Psoas muscle (tissue), 8 donors: Measurements from ENCODE around the gene DEDD. TPM values are rescaled to one million over a fixed set of nuclear protein-coding genes. Genes with fewer than 3 reads are reported as not detected.

Experiments used
- ATAC-seq, 4 donors: fragments of 200-7000 bp; cut with Tn5 transposase; one replicate each; pipeline ENCODE4 v1.9.1; 2020; ENCODE audit warnings: moderate library complexity in 3 of 4, mild to moderate bottlenecking in 2 of 4
- DNase-seq, 2 donors: peaks; one replicate each; pipeline ENCODE4 v3.0.0-alpha.2; 2020
- H3K27ac ChIP-seq: fragments of 200-600 bp; one replicate; pipeline ENCODE4 v1.8.0; 2022
- H3K27me3 ChIP-seq, 3 donors: fragments of 200-600 bp in 1 of 3; one replicate each; pipeline versions ENCODE4 v1.6.1 to v1.8.0; 2013 to 2022; ENCODE audit warnings: low read length in 2 of 3, mild to moderate bottlenecking in 2 of 3, moderate library complexity in 1 of 3; ENCODE audit not compliant: insufficient read depth in 3 of 3
- H3K36me3 ChIP-seq, 2 donors: fragments of 200-600 bp in 1 of 2; one replicate each; pipeline versions ENCODE4 v1.6.1 to v1.8.0; 2013 to 2022; ENCODE audit warnings: low read depth in 1 of 2, mild to moderate bottlenecking in 1 of 2, moderate library complexity in 1 of 2; ENCODE audit not compliant: insufficient read depth in 1 of 2
- H3K4me1 ChIP-seq: fragments of 200-600 bp; one replicate; pipeline ENCODE4 v1.8.0; 2022
- H3K4me3 ChIP-seq: fragments of 200-600 bp; one replicate; pipeline ENCODE4 v1.8.0; 2022; ENCODE audit warnings: mild to moderate bottlenecking
- H3K9me3 ChIP-seq: fragments of 200-600 bp; one replicate; pipeline ENCODE4 v1.8.0; 2022
- CTCF ChIP-seq: fragments of 200-600 bp; IDR thresholded peaks from one replicate; pipeline ENCODE4 v1.8.0; 2022; ENCODE audit warnings: antibody characterized with exemption
- WGBS, 3 donors: extraction: QIAGEN DNeasy Blood & Tissue Kit; methylation state at CpG; one replicate each; pipeline versions ENCODE4 v1.1.6 to v1.1.7; 2013; 5-methylcytosine and 5-hydroxymethylcytosine counted together
- intact Hi-C, 2 donors: fragments of 100-400 bp; cut with DNase I; formaldehyde crosslinking; loops; one replicate each; pipeline versions ENCODE4 v1.11.0 to v1.14.2; 2022
- polyA plus RNA-seq, 3 donors: library from polyadenylated mRNA; stranded (reverse); fragments of 200-250 nt; gene quantifications; one replicate each; pipeline ENCODE4 v1.2.3, GENCODE V29; 2013
- total RNA-seq, 4 donors: library from RNA; stranded (reverse); fragmentation: NEBNext Ultra II Directional in 2 of 4; extraction: Animal tissue kit (Norgen Biotek cat#: 25700) in 2 of 4; gene quantifications; one replicate each; pipeline versions ENCODE4 v1.2.1 to v1.2.4, GENCODE V29; 2021 to 2023
- donor health status: healthy with polysubstance abuse.
- donor health status: DM: no; HTN: no; CAD: no; lungs with moderate emphysema.
- donor health status: Bipolar disorder and iron deficiency.
- donor health status: healthy.
- donor health status: DM: yes; HTN: yes; CAD: no.
- donor health status: DM: no; HTN: no; CAD: no.
- donor health status: DM: no; HTN: no; CAD: no.
- donor health status: DM: yes; HTN: yes; CAD: no.

Gene DEDD
- total and polyA plus RNA-seq, 7 donors, result 30.4 to 70.8 (median 57.7) TPM

GRCh38 chr1:161140755-161141400 is 8.4 kb upstream of the DEDD start:
- 95 to 96% (median 96%) methylated on average over 29 of the region's 29 CpGs for WGBS, 3 donors
- Histone ChIP-seq H3K27me3 (no peaks in the 10 kb centered on the region), H3K27ac (no peak overlapping the region), H3K4me1 (peaks cover 13% of the 10 kb centered on the region), H3K9me3 (no peaks in the 10 kb centered on the region), H3K36me3 (no peaks in the 10 kb centered on the region), H3K4me3 (no peak overlapping the region)
- ATAC-seq (no peak), DNase-seq (no peak)
- TF ChIP-seq CTCF, result no peak
- intact Hi-C loops, result no loop called here

DNA sequence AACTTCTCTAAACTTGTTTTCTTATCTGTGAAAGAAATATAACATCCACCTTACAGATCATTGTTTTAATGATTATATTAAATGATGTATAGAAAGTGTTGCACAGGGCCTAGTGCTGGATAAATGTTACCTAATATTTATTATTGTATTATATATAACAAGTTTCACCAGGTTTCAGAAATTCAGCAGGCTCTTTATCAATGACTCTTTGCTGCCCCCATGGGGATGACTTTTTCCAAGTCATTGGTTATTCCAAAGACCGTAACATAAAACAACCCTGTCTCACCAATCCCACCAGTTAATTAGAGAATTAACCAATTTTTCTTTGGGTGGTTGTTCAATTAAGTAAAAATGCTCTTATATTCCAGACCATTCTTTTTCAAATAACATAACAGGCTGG is 7.3 kb upstream of the DEDD start:
- no peak for DNase-seq
- 31 to 58% (median 34%) methylated on average over 1 of the region's 1 CpG for WGBS, 3 donors

DNA sequence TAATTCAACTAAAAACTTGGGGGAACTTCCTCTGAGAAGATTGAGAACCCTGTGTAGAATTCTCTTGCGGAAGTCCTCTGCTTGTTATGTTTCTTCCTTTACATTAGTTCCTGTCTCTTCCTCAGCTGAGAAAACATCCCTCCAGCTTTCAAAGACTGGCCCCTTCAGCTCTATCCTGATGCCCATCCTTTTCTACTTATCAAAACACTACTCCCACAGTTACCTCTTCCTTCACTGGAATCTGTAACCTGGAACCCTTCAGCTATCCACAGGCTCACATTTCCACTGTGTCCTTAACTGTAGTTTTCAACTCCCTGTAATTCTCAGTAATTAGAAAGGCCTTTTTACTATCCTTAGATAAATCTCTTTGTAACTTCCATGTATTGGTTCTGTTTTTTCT is 6.0 kb upstream of the DEDD start:
- intact Hi-C loops, result loop anchor here in 1 of 2 donors (5.0 kb wide), 2 partner anchors 66 to 141 kb away; no protein-coding TSS in a partner anchor
- no peak for DNase-seq
- Histone ChIP-seq H3K36me3 (no peaks in the 10 kb centered on the region), H3K4me3 (no peak overlapping the region), H3K27ac (no peak overlapping the region), H3K4me1 (peaks cover 23% of the 10 kb centered on the region), H3K27me3 (no peaks in the 10 kb centered on the region), H3K9me3 (no peaks in the 10 kb centered on the region)
- no peak for TF ChIP-seq CTCF
- no peak for ATAC-seq
- WGBS, 3 donors, result 81 to 83% (median 83%) methylated on average over 1 of the region's 1 CpG

More for the DNA sequence above, 7.3 kb upstream of the DEDD start:
- Histone ChIP-seq H3K27ac (no peak overlapping the region), H3K36me3 (no peaks in the 10 kb centered on the region), H3K9me3 (no peaks in the 10 kb centered on the region), H3K27me3 (no peaks in the 10 kb centered on the region), H3K4me1 (peaks cover 13% of the 10 kb centered on the region), H3K4me3 (no peak overlapping the region)
- peak in 2 of 4 donors; percentile 47 to 63 for ATAC-seq
- intact Hi-C loops, result loop anchor here in 1 of 2 donors (5.0 kb wide), 2 partner anchors 67 to 142 kb away; no protein-coding TSS in a partner anchor
- peak; percentile 56 for TF ChIP-seq CTCF

- DNase-seq (no peak), ATAC-seq (no peak)
- Histone ChIP-seq H3K4me3 (no peak overlapping the region), H3K4me1 (peaks cover 23% of the 10 kb centered on the region), H3K9me3 (no peaks in the 10 kb centered on the region), H3K36me3 (no peaks in the 10 kb centered on the region), H3K27me3 (no peaks in the 10 kb centered on the region), H3K27ac (no peak overlapping the region)
- TF ChIP-seq CTCF, result no peak
- intact Hi-C loops, result loop anchor here in 1 of 2 donors (5.0 kb wide), 2 partner anchors 66 to 141 kb away; no protein-coding TSS in a partner anchor
- WGBS, 3 donors, result 51 to 63% (median 51%) methylated on average over 3 of the region's 3 CpGs
Observed at GRCh38 chr1:161137881-161138280, 5.4 kb upstream of the DEDD start.
